IPS-NIHi11 (cell line): ENCODE results near the gene BTF3.
A peak's percentile ranks its signal among the peaks of the same experiment; 100 is the strongest.
"Not testable (repeated sequence)": the region's sequence is repeated elsewhere in the genome, so short reads cannot be mapped to it uniquely, and the experiment has no call there.

Source experiments
- DNase-seq: peaks from one replicate; pipeline ENCODE4 v3.0.0; 2012; ENCODE audit warnings: mixed read lengths, low spot score

BTF3 gene

DNA sequence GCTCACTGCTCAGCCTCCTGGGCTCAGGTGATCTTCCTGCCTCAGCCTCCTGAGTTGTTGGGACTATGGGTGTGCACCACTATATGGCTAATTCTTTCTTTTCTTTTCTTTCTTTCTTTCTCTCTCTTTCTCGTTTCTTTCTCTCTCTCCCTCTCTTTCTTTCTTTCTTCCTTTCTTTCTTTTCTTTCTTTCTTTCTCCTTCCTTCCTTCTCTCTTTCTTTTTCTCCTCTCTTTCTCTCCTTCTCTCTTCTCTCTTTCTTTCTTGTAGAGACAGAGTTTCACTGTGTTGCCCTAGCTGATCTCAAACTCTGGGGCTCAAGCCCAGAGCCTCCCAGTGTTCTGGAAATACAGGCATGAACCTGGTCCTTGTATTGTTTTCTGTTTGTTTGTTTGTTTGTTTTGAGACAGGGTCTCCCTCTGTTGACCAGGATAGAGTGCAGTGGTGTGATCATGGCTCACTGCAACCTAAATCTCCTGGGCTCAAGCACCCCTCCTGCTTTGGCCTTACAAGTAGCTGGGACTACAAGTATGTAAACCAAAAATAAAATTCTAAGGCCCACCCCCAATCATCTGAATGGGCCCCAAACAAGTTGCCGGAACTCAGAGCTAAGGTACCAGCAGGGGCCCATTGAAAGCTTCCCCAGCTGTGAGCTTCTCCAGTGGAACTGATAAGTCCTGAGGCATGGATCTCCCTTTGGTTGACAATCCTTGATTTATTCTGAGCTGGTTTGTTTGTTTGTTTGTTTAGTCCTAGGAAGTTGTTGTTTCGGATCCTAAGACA is 11.9 kb upstream of the BTF3 start:
- no peak for DNase-seq

DNA sequence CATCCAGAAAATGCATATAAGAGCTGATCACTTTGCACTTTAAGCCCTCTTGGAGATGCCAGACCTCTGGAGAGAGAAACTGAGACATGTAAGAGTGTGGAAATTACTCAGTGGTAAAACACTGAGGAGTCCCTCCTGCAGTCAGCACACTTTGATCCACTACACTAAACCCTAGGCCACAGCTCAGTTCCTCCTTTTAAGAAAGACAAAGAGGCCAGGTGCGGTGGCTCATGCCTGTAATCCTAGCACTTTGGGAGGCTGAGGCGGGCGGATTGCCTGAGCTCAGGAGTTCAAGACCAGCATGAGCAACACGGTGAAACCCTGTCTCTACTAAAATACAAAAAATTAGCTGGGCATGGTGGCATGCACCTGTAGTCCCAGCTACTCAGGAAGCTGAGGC is 11.0 kb upstream of the BTF3 start:
- not testable (repeated sequence) for DNase-seq

DNA sequence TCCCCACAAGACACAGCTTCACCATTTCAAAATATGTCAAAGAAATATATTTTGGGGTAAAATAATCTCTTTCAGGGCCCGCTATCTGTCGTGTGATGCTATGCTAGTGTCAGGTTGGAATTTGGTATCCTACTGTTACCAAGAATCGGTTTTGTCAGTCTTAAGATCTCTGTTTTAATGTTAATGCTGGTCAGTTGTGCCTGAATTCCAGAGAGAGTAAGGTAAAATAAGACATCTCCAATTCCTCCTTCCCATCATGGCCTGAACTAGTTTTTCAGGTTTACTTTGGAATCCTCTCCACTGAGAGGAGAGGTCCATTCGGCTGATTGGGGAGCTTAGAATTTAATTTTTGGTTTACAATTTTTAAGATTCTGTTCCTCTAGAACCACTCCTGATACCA is 10.4 kb upstream of the BTF3 start:
- DNase-seq = no peak

DNA sequence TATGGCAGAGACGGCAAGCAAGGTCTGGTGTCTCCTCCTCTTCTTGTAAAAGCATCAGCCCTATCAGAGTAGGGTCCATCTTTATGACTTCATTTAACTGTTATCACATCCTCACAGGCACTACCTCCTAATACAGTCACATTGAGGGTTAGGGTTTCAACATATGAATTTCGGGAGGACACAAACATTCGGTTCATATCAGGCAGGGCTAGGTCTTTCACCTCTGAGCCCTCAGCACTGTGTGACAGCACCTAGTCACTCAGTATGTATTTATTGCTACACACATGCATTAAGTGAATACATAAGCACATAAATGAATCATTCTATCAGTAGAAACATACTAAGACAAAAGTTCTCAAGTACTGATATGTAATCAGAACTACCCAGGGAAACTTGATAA is 9.4 kb upstream of the BTF3 start:
- no peak for DNase-seq

DNA sequence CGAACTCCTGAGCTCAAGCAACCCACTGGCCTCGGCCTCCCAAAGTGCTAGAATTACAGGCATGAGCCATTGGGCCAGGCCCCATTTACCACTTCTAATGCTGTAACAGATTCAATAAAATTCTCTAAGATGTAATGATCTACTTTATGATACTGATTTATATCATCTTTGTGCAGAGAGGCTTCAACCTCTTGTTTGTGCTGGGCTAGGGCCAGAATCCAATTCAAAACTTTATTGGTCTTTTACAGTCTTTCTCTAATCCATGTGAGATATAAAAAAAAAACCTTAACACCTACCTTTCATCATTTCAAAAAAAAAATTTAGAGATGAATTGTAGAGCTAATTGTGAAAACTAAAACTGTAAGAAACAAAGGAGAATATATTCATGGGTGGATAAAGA is 8.2 kb upstream of the BTF3 start:
- no peak for DNase-seq

DNA sequence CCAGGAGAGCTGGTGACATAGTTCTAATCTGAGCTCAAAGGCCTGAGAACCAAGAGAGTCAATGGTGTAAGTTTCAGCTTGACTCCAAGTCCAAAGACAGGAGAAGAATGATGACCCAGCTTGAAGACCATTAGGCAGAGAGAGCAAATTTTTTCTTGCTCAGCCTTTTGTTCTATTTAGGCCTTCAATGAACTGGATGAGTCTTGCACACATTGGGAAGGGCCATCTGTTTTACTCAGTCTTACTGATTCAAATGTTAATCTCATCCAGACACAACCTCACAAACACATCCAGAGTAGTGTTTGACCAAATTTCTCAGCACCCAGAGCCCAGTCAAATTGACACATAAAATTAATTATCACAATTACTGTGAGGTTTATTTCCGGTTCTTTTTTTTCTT is 7.1 kb upstream of the BTF3 start:
- DNase-seq = no peak

DNA sequence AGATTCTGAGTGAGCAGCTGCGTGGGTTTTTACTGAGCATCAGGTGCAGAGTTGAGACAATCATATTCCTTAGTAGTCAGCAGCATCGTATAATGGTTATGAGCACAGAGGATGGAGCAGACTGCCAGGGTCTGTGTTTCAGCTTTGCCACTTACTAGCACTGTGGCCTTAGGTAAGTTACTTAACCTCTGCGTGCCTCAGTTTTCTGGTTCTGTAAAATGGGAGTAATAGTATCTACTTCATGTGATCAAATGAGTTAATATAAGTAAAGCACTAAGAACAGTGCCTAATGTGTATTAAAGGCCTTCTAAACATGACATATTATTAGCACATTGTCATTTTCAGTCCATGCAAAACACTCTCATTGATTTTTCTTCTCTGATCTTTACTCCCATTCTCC is 4.8 kb upstream of the BTF3 start:
- DNase-seq = no peak

DNA sequence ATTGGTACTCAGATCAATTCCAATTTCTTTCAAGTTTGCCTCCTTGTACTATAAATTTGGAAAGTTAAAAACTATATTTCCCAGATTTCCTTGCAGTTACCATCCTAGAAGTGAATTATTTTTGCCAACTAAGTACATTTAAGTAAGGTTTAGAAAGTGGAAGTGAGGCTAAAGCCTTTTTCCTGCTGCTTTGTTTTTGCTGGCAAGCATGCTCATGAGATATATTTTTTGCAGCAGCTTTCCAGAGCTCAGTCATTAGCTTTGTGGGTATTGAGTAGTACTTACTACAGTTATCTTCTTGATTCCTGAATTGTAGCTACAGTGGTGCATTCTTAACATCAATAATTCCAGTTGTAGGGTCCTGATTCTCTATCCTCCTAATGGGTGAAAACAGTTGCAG is 3.5 kb upstream of the BTF3 start:
- DNase-seq = no peak

DNA sequence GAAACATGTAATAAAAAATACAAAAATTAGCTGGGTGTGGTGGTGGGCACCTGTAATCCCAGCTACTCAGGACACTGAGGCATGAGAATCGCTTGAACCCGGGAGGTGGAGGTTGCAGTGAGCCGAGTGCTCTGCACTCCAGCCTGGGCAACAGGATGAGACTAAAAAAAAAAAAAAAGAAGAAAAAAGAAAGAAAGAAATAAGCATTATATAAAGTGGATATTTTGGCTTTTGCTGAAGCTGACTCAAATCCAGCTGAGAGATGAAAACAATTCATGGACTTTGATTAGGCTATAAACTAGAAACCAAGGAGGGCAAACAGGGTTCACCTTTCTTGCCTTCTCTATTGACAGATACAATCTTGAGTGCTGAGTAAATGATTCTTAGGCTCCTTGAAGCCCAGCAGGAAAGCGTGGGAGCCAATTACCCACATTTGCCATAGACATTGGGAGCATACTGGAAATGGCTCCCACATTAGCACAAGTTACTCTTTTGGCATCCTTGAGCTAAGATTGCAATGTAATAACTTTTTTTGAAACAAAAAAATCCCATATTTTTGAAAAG is 2.4 kb upstream of the BTF3 start:
- DNase-seq = no peak

DNA sequence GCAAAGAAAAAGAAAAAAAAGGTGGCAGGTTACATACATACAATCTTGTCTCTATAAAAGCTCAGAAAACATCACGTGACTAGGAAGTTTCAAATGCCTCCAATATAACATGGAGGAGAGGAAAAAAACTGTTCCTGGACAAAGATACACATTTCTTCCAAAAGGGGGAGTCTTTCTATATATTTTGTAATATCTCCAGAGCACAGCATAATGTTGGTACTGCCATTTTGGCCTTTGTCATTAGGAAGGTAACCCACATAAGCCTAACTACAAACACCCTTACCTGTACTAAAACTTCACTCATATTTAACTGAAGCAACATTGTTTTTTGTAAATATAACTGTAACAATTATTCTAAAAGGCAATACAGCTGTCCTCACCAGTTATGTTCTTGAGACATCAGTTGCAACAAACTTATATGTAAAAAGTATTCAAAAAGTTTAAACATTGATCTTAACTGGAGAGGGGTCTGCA is 1.2 kb upstream of the BTF3 start:
- peak; percentile 25 for DNase-seq

DNA sequence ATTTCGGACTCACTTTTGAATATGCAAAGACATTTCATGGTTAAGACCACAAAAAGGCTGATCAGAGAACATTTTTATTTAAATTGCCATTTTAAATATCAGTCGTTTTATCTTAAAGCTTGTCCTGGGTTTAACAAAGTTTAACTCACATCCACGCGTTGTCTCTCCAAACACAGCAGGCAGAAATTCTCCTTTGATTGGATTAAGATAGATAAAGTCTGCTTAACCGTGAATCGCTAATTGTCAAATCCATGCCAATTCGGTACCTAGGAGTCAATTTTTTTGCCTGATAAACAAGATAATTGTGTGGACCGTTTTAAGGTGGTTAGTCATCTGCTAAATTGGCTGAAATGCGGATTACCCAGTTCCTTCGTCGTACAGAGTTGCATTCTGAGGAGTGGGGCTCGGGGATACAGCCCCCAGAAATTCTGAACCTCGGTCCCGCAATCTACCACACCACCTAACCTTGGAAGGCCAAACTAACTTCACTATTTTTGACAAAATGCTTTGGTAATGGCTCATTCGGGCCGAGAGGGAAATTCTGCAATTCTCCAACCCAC is 665 bp upstream of the BTF3 start:
- DNase-seq = no peak

DNA sequence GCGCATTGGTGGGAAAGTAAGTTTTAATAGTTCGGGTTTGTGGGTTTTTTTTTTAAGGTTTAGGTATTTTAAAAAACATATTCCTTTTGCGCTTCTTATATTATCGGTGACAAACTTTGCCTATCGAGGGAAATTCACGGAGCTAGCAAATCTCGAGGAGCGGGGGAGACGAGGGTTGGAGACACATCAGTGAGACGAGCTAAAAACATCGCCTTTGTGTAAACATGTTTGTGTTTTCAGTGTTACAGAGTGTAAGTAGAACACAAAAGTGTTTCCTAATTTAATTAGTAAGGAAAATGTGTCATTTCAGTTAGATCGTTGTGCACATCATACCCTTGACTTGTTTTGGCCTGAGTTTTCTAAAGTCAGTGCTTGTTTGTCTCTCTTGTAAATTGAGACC is 945 bp downstream of the BTF3 start:
- DNase-seq = no peak

DNA sequence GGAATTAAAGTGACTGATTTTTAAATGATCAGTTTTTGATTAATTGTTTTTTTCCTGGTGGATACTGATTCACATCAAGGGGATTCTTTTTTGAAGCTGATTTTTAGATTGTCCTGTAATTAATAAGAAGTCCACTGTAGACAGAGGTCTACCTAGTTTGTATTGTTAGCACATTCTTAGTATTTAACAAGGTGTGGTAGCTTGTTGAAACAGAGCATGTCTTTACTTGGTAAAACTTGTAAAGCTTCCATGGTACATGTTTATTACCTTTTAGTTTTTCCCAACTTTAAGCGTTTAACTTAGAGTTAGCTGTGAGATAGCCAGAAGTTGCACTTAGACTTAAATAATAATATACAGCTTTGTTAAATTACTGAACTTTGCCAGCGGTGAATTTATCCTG is 1.5 kb downstream of the BTF3 start:
- no peak for DNase-seq

DNA sequence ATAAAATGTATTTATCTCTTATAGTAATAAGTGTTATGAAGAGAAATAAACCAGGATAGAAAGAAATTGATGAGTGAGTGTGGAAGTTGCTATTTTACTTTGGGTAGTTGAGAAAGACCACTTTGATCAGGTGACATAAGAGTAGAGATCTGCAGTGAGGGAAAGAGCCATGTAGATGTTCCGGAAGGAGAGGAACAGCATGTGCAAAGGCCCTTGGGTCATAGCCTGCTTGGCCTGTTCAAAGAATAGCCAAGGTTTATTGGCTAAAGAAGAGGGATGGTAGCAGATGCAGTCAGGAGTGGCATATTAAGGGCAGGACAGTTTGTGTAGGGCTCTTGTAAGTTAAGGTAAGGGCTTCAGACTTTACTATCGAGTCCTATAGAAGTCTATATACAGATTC is 3.2 kb downstream of the BTF3 start:
- no peak for DNase-seq

DNA sequence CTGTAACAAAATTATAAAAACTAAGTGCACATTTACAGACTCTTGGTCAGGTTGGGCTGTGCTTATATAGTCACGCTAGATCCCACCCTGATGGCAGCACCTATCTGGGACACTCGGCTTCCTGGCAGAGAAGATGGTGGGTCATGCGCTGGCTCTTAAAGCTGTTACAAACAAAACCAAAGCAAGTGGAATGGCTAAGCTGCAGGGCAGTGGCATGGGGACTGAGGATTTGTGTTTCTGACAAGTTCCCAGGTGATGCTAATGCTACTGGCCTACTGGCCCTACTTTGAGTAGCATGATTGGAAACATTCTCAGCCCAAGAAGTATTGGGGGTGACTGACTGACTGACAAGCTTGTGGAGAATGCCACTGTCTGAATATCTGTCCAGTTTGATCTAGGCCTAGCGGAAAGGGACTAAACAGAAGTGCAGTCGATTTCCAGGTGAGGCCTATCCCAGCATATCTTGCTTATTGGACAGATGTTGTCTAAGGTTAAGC is 8.3 kb downstream of the BTF3 start:
- DNase-seq = no peak

DNA sequence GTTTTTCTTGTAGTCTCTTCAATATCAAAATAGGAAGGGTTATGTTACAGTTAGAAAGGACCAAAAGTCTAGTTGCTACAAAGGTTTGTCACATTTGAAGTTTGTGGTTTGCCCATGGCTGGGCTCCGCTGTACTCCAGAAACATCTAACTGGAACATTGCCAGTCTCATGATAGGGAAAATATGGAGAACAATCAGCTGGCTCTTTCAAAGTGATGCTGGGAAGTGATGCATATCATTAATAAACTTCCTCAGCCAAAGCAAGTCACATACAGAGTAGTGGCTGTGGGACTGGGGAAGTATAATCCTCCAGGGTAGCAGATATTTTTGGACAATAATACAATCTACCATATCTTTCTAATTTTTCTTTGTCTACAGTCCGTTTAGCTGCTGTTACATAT is 8.8 kb downstream of the BTF3 start:
- no peak for DNase-seq

DNA sequence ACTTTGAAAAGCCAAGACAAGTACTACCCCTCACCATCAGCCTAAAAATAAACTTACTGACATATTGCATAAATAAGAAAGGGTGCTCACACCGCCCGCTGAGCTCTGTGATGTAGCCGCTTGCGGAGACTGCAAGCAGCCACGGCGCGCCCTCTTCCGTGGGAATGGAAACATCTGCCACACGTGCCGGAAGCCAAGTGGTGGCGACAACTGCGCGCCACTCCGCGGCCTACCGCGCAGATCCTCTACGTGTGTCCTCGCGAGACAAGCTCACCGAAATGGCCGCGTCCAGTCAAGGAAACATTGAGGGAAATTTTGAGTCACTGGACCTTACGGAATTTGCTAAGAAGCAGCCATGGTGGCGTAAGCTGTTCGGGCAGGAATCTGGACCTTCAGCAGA is 10.3 kb downstream of the BTF3 start:
- DNase-seq = not testable (repeated sequence)

DNA sequence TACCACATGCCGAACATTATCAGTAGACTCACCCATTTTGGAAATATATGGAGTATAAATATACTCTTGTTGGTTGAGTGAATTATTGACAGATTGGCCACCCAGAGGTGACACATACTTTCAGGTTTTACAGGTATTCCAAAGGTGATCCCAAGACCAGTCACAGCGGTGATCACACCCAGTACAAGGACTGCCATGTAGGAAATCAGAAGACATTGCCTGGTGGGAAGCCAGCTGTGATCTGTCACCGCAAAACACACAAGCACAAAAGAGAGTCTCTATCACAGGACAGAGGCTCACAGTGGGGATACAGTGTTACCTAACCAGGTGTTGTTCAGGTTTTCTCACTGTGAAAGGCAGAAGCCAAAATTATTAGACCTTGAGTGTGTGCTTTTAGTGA is 15.8 kb downstream of the BTF3 start:
- no peak for DNase-seq

DNA sequence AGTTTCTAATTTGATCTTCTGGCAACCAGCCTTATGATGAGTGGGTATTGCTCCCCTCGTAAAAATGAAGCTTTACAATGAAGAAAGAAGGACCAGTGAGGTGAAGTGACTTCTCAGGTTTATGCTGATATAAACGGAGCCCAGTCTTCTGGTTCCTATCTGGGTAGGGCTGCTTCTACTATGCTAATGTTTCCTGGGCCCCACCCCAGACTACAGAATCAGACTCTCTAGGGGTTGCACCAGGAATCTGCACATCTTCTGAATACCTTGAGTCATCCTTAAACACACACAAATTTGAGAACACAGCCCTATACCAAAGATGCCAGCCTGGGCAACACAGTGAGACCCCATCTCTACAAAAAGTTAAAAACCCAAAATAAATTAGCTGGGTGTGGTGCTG is 16.2 kb downstream of the BTF3 start:
- no peak for DNase-seq

DNA sequence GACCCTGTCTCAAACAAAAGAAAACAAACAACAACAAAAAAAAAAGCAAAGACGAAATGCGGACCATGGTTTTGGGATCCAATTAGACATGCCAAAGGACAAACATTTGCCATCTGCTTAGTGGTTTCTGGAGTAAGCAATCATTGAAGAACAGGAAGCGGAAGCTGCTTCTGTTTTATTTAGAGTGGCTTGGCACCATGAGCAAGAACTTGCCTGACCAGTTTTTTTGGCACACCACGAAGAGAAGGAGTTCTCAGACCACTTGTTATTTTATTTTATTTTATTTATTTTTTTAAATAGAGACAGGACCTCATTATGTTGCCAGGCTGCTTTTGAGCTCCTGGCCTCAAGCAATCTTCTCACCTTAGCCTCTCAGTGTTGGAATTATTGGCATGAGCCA is 17.0 kb downstream of the BTF3 start:
- DNase-seq = no peak

DNA sequence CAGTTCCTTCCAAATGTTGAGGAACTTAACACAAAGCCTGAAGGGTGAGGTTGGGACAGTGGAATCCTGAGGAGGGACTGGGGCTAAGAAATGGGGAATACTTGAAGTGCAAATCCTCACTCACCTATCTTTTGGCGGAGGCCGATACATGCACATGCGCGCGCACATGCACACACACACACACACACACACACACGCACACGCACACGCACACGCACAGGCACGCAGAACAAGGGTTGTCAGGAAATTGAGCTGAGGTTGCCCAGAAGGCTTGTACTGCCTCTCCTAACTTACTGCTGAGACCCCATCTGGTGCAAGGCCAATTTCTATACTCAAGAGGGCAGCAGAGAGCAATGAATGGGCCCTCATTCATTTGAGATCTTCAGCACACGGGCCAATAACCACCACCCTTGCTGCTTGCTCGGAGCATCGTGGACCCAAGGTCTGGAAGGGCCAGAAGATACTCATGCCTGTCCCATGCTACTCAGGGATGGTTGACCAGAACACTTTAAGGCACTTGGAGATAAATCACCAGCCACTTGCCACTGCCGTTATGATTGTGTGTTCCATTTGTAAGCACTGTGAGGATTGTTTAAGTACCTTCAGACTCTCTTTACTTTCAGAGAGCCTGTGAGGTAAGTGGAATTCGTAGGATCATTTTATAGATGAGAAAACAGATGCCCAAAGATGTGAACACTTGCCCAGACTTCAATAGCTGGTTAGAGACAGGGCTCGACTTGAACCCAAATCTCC is 21.5 kb downstream of the BTF3 start:
- DNase-seq = peak; percentile 89

DNA sequence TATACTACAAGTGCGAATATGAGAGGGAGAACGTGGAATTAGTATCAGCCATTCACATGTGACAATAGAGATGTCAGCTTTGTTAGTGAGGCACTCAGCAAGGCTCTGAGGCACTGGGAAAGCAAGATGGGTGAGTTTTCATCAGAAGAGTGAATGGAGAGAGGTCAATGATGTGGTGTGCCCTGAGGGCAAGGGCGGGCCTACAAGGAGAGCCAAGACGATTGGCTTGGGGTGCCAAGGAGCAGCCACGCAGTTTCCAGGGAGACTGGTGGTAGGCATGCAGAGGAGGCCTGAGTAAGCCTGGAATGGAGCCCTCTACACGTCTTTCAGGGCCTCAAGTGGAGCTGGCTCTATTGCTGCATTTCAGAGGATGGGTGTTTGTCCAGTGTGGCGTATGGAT is 24.7 kb downstream of the BTF3 start:
- no peak for DNase-seq

DNA sequence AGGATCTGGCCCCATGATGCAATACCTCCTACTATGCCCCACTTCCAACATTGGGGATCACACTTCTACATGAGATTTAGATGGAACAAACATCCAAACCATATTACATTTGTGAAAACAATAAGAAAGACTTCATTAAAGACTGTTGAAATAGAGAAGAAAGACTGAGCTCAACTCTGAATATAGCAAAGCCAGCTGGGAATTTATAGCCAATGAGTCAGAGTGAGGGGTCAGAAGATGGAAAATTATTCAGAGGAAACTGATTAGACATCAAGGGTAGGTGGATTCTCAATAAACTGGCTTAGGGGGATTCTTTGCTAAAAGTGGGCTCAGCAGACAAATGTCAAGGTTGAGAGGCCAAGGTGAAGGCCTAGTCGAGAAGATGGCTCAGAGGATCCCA is 25.6 kb downstream of the BTF3 start:
- no peak for DNase-seq
